GM12865 (cell line): ENCODE measurements around the gene PRLH.

Experiments used
- DNase-seq: peaks from one replicate; pipeline ENCODE4 v3.0.0; 2010; ENCODE audit warnings: low read depth
- H3K4me3 ChIP-seq: 2 replicates; pipeline ENCODE4 v1.5.1; 2011; ENCODE audit warnings: mild to moderate bottlenecking, low read depth, low read length, control low read depth
- CTCF ChIP-seq: IDR thresholded peaks from 2 replicates; pipeline ENCODE4 v1.5.1; 2011; ENCODE audit warnings: low read length, control low read depth, low read depth, inconsistent platforms; ENCODE audit not compliant: insufficient read depth; ENCODE audit errors: missing control alignments

The PRLH gene

GRCh38 chr2:237525559-237526157, 40.7 kb upstream of the PRLH start:
- no peak for TF ChIP-seq CTCF
- H3K4me3 ChIP-seq: no peak overlapping the region
- no peak for DNase-seq

- no peak for TF ChIP-seq CTCF
- DNase-seq: no peak
- H3K4me3 ChIP-seq: no peak overlapping the region
Measured at GRCh38 chr2:237527233-237527632, 39.1 kb upstream of the PRLH start.

DNA sequence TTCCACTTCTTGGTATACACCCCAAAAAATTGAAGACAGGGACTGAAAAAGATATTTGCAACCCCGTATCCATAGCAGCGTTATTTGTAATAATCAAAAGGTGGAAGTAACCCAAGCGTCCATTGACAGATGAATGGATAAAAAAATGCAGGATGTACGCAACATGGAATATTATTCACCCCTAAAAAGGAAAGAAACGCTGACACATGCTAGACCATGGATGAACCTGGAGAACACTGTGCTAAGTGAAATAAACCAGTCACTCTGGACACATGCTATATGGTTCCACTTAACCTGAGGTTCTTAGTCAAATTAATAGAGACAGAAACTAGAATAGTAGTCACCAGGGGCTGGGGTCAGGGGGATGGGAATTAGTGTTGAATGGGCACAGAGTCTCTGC, 38.6 kb upstream of the PRLH start:
- no peak for TF ChIP-seq CTCF
- DNase-seq: no peak
- no peak overlapping the region for H3K4me3 ChIP-seq

DNA sequence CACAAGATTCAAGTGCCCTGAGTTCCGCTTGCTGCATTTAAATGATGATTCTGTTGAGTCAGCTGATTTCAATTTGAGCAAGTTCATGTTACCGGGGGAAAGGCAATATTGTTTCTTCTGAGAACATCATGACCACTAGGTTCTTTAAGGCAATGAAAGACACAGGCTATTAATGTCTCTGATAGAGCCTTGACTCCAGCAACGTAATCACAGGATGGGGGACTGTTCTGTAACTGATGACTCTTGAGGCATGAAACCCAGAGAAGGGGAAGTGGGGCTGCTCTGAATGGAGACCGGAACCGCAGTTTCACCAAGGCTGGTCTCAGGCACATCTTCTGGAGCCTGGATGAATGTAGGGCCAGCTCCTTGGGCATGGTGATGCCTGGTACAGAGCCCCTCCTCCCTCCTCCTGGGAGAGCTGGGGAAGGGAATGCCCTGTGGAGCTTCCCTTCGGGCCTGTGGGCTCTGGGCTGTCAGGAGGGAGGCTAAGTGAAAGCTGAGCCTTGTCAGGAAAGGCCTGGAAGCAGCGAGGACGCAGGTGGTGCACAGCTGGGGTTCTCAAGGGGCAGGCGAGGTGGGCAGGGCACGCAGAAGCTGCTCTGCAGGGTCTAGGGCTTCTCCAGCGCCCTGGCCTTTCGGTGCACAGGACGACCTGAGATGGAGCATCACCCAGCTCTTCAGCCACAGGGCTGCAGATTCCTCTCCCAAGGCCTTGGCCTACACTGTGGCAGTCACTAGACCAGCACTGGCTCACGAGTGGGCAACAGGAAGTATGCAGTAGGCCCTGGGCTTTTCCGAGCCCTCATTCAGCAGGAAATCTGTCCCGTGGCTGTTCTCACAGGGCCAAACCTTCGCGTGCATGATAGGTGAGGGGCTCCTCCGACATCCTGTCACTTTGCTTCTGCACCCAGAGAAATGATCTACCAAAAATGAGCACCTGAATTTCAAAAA, 36.6 kb upstream of the PRLH start:
- peak; percentile 88 for DNase-seq
- H3K4me3 ChIP-seq: no peak overlapping the region
- no peak for TF ChIP-seq CTCF

GRCh38 chr2:237530472-237531433, 35.6 kb upstream of the PRLH start:
- DNase-seq: peak; percentile 75
- no peak for TF ChIP-seq CTCF
- H3K4me3 ChIP-seq: no peak overlapping the region

DNA sequence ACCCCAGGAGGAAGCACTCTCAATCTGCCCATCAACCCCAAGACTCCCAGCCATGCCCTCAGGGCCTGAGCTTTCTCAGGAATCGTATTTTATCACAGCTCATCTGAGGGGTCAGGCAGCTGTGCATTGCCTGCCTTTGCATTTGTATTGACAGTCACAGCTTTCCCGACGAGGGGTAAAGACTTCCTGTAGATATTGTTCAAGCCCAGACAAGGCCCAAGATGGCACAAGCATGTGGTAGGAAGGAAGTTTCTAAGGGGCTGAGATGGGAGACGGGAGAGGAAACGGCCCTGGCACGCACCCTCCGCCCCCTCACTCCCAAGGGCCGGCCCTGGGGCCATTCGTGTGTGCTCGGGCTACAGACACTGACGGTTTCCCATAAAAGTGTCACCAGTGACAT, 34.2 kb upstream of the PRLH start:
- no peak for DNase-seq
- TF ChIP-seq CTCF: no peak
- H3K4me3 ChIP-seq: no peak overlapping the region
